ENCODE data around the gene CYB5A. TPM values are rescaled to one million over a fixed set of nuclear protein-coding genes. Genes with fewer than 3 reads are reported as not detected.

CYB5A gene
- total RNA-seq, 1 donor from 2014 or later: 213 TPM

DNA sequence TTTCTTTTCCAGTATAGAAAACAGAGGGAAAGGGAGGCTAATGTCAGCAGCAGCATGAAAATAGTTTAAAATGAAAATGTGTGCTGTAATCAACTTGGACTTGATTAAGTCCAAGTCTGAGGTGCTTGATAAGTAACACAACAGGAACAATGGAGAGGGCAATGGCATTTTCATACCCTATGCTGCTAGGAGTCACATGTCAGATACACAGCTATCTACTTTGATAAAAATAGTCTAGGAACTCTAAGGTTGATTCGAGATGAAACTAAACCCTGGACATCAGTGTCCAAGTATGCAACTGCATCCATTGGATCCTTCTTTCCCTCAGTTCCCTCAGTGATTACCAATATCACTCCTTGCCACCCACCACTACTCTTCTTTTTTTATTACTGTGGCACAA, 19.2 kb upstream of the CYB5A start:
- DNase-seq (ENCODE audit: low spot score, unreplicated experiment): no peak
- TF ChIP-seq, protein P1, sequence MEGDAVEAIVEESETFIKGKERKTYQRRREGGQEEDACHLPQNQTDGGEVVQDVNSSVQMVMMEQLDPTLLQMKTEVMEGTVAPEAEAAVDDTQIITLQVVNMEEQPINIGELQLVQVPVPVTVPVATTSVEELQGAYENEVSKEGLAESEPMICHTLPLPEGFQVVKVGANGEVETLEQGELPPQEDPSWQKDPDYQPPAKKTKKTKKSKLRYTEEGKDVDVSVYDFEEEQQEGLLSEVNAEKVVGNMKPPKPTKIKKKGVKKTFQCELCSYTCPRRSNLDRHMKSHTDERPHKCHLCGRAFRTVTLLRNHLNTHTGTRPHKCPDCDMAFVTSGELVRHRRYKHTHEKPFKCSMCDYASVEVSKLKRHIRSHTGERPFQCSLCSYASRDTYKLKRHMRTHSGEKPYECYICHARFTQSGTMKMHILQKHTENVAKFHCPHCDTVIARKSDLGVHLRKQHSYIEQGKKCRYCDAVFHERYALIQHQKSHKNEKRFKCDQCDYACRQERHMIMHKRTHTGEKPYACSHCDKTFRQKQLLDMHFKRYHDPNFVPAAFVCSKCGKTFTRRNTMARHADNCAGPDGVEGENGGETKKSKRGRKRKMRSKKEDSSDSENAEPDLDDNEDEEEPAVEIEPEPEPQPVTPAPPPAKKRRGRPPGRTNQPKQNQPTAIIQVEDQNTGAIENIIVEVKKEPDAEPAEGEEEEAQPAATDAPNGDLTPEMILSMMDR (IDR thresholded peaks at IDR 0.05; ENCODE audit: unreplicated experiment): no peak
- no peak overlapping the region for H3K4me3 Mint-ChIP-seq (ENCODE audit: low read depth)
- H3K27me3 Mint-ChIP-seq: no peaks in the 10 kb centered on the region
- peaks cover 6% of the 10 kb centered on the region for H3K9me3 Mint-ChIP-seq (ENCODE audit: low read depth)
- H3K36me3 Mint-ChIP-seq (ENCODE audit: insufficient read depth): no peaks in the 10 kb centered on the region
- H3K27ac Mint-ChIP-seq: no peak overlapping the region
- no peaks in the 10 kb centered on the region for H3K4me1 Mint-ChIP-seq (ENCODE audit: low read depth)

DNA sequence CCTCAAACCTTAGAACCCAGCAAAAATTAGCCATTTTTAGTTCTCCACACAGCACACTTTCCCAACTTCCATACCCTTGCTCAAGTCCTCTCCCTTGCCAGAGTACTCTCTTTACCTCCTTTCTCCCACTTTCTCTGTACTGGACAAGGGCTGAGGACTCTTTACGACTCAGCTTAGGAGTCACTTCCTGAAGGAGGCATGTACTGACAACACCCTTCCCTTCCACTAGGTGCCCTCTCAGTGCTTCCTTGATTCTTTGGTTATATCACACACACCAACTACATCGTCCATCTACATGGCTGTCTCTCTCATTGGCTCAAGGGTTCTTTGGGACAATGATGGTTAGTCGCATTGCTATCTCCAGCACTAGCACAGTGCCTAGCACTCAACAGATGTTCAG, 18.6 kb upstream of the CYB5A start:
- H3K27me3 Mint-ChIP-seq: no peaks in the 10 kb centered on the region
- peaks cover 6% of the 10 kb centered on the region for H3K9me3 Mint-ChIP-seq (ENCODE audit: low read depth)
- no peak overlapping the region for H3K27ac Mint-ChIP-seq
- no peak for DNase-seq (ENCODE audit: low spot score, unreplicated experiment)
- peaks cover 2% of the 10 kb centered on the region for H3K4me1 Mint-ChIP-seq (ENCODE audit: low read depth)
- H3K36me3 Mint-ChIP-seq (ENCODE audit: insufficient read depth): no peaks in the 10 kb centered on the region
- TF ChIP-seq, protein P1 (IDR thresholded peaks at IDR 0.05; ENCODE audit: unreplicated experiment): peak; percentile 25
- H3K4me3 Mint-ChIP-seq (ENCODE audit: low read depth): no peak overlapping the region

DNA sequence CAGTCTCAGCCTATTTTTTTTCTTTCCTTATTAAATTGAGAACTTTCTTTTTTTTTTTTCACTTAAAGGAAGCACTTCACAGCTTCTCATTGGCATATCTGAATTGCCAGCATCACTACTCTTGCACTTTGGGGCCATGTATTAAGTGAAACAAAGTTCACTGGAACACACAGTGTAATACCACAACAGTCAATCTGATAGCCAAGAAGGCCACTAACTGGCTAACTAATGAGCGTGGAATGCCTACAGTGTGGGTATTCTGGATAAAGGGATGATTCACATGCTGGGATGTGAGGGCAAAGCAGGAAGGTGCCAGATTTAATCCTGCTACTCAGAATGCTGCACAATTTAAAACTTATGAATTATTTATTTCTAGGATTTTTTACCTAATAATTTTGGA, 12.2 kb upstream of the CYB5A start:
- Mint-ChIP-seq H3K4me3 (ENCODE audit: low read depth) (no peak overlapping the region), H3K9me3 (ENCODE audit: low read depth) (peaks cover 6% of the 10 kb centered on the region), H3K4me1 (ENCODE audit: low read depth) (peaks cover 14% of the 10 kb centered on the region), H3K27me3 (no peaks in the 10 kb centered on the region), H3K36me3 (ENCODE audit: insufficient read depth) (no peaks in the 10 kb centered on the region), H3K27ac (no peak overlapping the region)
- no peak for DNase-seq (ENCODE audit: low spot score, unreplicated experiment)
- TF ChIP-seq, protein P1 (IDR thresholded peaks at IDR 0.05; ENCODE audit: unreplicated experiment): no peak

DNA sequence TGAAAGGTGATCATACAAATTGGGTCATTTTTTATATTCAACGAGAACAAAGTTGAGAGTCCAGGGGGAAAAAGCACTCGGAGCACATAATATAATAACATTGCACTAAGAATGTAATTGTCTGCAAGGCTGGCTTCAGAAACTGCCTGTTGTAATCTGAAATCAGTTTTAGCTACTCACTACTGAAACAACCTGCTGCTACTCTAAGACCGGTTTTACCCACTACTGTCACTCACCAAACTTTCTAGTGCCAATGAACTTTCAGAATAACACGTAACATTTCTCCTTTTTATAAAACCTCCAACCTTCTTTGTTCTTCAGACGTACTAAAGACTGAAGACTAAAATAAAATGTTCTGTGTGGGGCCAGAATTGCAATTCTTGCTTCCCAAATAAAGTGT, 11.5 kb upstream of the CYB5A start:
- no peak overlapping the region for H3K27ac Mint-ChIP-seq
- DNase-seq (ENCODE audit: low spot score, unreplicated experiment): no peak

DNA sequence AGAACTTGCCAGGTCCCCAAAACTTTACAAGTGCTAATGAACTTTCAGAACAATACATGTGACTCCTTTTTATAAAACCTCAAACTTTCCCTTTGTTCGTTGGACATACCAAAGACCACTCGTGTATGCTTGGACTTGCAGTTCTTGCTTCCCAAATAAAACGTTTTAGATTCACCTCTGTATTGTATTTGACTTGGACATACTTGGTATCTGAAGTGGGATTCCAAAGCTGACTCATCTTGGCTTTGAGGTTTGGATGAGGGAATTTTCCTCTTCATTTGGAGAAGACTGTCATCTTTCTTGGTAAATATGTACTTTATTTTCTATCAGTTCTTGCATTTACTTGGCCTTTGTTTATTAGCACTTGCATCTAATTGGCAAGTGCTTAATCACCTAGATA, 8.0 kb upstream of the CYB5A start:
- peaks cover 12% of the 10 kb centered on the region for H3K4me1 Mint-ChIP-seq (ENCODE audit: low read depth)
- no peaks in the 10 kb centered on the region for H3K27me3 Mint-ChIP-seq
- H3K36me3 Mint-ChIP-seq (ENCODE audit: insufficient read depth): peaks cover 2% of the 10 kb centered on the region
- TF ChIP-seq, protein P1 (IDR thresholded peaks at IDR 0.05; ENCODE audit: unreplicated experiment): no peak
- DNase-seq (ENCODE audit: low spot score, unreplicated experiment): no peak
- no peak overlapping the region for H3K4me3 Mint-ChIP-seq (ENCODE audit: low read depth)
- peak overlapping the region; percentile 39 for H3K27ac Mint-ChIP-seq
- peaks cover 8% of the 10 kb centered on the region for H3K9me3 Mint-ChIP-seq (ENCODE audit: low read depth)

More for the DNA sequence above, 11.5 kb upstream of the CYB5A start:
- Mint-ChIP-seq H3K4me3 (ENCODE audit: low read depth) (no peak overlapping the region), H3K36me3 (ENCODE audit: insufficient read depth) (peaks cover under 1% of the 10 kb centered on the region), H3K27me3 (no peaks in the 10 kb centered on the region), H3K4me1 (ENCODE audit: low read depth) (peaks cover 14% of the 10 kb centered on the region), H3K9me3 (ENCODE audit: low read depth) (peaks cover 11% of the 10 kb centered on the region)
- TF ChIP-seq, protein P1 (IDR thresholded peaks at IDR 0.05; ENCODE audit: unreplicated experiment): no peak
